ENCODE measurements around the gene TNP2. TPM values are rescaled to one million over a fixed set of nuclear protein-coding genes. Genes with fewer than 3 reads are reported as not detected.

The TNP2 gene
- total and polyA plus RNA-seq, 7 donors, result not detected

DNA sequence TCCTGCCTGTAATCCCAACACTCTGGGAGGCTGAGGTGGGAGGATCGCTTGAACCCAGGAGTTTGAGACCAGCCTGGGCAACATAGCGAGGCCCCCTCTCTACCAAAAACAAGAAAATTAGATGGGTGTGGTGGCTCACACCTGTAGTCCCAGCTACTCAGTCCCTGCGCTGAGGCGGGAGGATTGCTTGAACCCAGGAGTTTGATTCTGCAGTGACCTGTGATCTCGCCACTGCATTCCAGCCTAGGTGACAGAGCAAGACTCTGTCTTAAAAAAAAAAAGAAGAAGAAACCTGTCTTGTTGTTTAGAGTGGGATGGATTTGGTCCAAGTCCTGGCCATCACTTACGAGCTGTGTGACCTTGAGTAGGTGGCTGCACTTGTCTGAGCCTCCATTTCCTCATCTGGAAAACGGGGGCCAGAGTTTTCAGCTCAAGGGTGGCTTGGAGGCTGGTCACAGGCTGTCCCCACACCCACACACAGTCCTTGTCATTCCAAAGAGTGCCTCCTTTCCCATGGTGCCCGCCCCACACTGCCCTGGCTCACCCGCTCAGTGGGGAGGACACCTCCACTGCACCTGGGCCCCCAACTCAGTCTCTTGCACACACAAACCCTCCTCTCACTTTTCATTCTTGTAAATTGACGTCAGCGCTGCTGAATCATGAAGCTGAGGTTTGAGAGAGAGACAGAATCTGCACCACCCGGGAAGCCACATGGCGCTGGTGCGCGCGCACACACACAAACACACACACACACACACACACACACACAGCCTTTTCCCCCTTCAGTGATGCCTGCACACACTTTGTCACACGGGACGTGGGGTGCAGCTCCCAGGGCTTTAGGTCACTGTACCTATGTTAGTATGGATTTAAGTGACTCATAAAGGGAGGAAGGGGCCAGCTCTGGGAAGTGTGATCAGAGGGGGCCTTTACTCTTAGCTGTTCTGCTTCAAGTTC is 17.3 kb downstream of the TNP2 start:
- intact Hi-C loops (cut with DNase I), result no loop called here

DNA sequence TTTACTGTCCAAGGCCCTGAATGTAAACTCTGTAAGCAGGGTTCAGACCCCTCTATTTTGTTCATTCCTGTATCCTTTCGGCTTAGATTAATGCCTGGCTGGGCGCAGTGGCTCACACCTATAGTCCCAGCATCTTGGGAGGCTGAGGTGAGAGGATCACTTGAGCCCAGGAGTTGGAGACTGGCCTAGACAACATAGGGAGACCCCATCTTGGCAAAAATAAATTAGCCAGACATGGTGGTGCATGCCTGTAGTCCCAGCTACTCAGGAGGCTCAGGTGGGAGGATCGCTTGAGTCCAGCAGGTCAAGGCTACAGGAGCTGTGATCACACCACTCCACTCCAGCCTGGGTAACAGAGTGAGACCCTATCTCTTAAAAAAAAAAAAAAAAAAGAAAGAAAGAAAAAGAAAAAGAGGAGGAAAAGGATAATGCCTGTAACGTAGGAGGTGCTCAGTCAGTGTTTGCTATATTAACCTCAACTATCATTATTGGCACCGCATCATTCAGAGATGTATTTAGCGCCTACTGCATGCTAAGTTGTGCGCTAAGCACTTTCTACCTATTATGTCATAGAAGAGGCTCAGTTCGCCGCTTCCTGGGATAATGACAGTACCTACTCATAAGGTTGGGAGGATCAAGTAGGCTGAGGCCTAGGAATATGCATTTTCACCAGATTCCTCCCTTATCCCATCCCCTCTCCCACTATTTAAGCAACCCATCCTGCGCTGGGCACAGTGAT is 18.2 kb downstream of the TNP2 start:
- no peak for TF ChIP-seq CTCF (IDR thresholded peaks at IDR 0.05)
- no peak for ATAC-seq
- Histone ChIP-seq H3K27me3 (ENCODE audit: insufficient read depth in 3 of 3, low read length in 2 of 3) (no peaks in the 10 kb centered on the region), H3K4me3 (no peak overlapping the region), H3K27ac (no peak overlapping the region), H3K9me3 (no peaks in the 10 kb centered on the region), H3K36me3 (ENCODE audit: insufficient read depth in 1 of 2, low read depth in 1 of 2) (no peaks in the 10 kb centered on the region), H3K4me1 (no peaks in the 10 kb centered on the region)
- intact Hi-C loops (cut with DNase I), result no loop called here
- no peak for DNase-seq
- WGBS, 3 donors, result 96 to 97% (median 97%) methylated on average over 10 of the region's 10 CpGs

More for the DNA sequence above, 17.3 kb downstream of the TNP2 start:
- no peak for ATAC-seq
- H3K4me1 ChIP-seq, result peaks cover 2% of the 10 kb centered on the region
- H3K9me3 ChIP-seq, result no peaks in the 10 kb centered on the region
- WGBS, 3 donors, result 85 to 88% (median 86%) methylated on average over 18 of the region's 18 CpGs
- no peak overlapping the region for H3K27ac ChIP-seq
- no peak for DNase-seq
- H3K36me3 ChIP-seq (ENCODE audit: insufficient read depth in 1 of 2, low read depth in 1 of 2), result no peaks in the 10 kb centered on the region
- H3K27me3 ChIP-seq (ENCODE audit: insufficient read depth in 3 of 3, low read length in 2 of 3), result no peaks in the 10 kb centered on the region
- TF ChIP-seq CTCF (IDR thresholded peaks at IDR 0.05), result no peak
- H3K4me3 ChIP-seq, result no peak overlapping the region

DNA sequence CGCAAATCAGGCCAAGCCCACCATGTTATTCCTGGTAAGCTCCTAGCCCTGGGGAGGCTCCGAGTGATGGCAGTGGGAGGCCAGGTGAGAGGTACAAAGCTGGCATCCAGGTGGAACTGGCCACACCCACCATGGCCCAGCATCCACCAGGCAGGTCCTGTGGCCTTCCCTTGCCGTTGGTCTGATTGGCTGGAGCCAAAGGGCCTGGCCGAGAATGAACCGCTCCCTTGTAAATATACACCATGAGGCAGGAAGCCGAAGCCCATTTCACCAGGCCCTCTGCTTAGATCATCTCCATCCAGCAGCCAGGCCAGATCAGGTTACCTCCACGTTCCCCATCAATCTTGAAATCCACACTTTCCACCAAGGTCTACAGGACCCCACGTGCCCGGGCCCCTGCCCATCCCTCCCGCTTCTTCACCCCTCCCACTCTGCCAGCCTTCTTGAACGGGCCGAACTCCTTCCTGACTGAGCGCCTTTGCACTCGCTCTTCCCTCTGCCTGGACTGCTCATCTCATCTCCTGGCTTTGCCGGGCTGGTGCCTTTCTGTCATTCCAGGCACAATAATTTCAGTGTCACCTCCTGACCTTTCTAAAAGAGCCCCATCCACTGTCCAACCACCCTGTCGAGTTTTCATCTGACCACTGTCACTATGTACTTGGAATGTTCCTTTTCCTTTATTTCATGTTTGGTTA is 18.9 kb downstream of the TNP2 start:
- peak in 2 of 4 donors; percentile 41 to 42 for ATAC-seq
- no peaks in the 10 kb centered on the region for H3K9me3 ChIP-seq
- intact Hi-C loops (cut with DNase I), result no loop called here
- 56 to 61% (median 57%) methylated on average over 16 of the region's 16 CpGs for WGBS, 3 donors
- H3K36me3 ChIP-seq (ENCODE audit: insufficient read depth in 1 of 2, low read depth in 1 of 2), result no peaks in the 10 kb centered on the region
- no peaks in the 10 kb centered on the region for H3K27me3 ChIP-seq (ENCODE audit: insufficient read depth in 3 of 3, low read length in 2 of 3)
- no peaks in the 10 kb centered on the region for H3K4me1 ChIP-seq
- no peak overlapping the region for H3K4me3 ChIP-seq
- TF ChIP-seq CTCF (IDR thresholded peaks at IDR 0.05), result no peak
- DNase-seq, result no peak
- H3K27ac ChIP-seq, result no peak overlapping the region

GRCh38 chr16:11249233-11250061 is 19.7 kb downstream of the TNP2 start:
- DNase-seq (no peak), ATAC-seq (peak in 1 of 4 donors; percentile 17)
- Histone ChIP-seq H3K4me1 (no peaks in the 10 kb centered on the region), H3K9me3 (no peaks in the 10 kb centered on the region), H3K36me3 (ENCODE audit: insufficient read depth in 1 of 2, low read depth in 1 of 2) (no peaks in the 10 kb centered on the region), H3K27me3 (ENCODE audit: insufficient read depth in 3 of 3, low read length in 2 of 3) (no peaks in the 10 kb centered on the region), H3K4me3 (no peak overlapping the region), H3K27ac (no peak overlapping the region)
- intact Hi-C loops (cut with DNase I), result no loop called here
- no peak for TF ChIP-seq CTCF (IDR thresholded peaks at IDR 0.05)
- WGBS, 3 donors, result 91 to 93% (median 93%) methylated on average over 61 to 63 of the region's 63 CpGs
